ENCODE measurements around the gene MAP7D2.

The MAP7D2 gene

GRCh38 chrX:20112022-20112774, 4.5 kb downstream of the MAP7D2 start:
- no peak for DNase-seq (ENCODE audit: low spot score)

- DNase-seq (ENCODE audit: low spot score) = no peak
Measured at GRCh38 chrX:20111271-20111670, 5.4 kb downstream of the MAP7D2 start.

- no peak for DNase-seq (ENCODE audit: low spot score)
Measured at GRCh38 chrX:20101934-20102581, 14.6 kb downstream of the MAP7D2 start.

- no peak for DNase-seq (ENCODE audit: low spot score)
Measured at GRCh38 chrX:20091499-20091898, 25.2 kb downstream of the MAP7D2 start.

- no peak for DNase-seq (ENCODE audit: low spot score)
Measured at GRCh38 chrX:20089845-20090244, 26.9 kb downstream of the MAP7D2 start.

- no peak for DNase-seq (ENCODE audit: low spot score)
Measured at GRCh38 chrX:20080277-20080676, 36.4 kb downstream of the MAP7D2 start.

- DNase-seq (ENCODE audit: low spot score) = no peak
Measured at GRCh38 chrX:20071511-20072079, 45.1 kb downstream of the MAP7D2 start.

GRCh38 chrX:20067709-20068561, 48.8 kb downstream of the MAP7D2 start:
- no peak for DNase-seq (ENCODE audit: low spot score)

- DNase-seq (ENCODE audit: low spot score) = no peak
Measured at GRCh38 chrX:20066968-20067708, 49.6 kb downstream of the MAP7D2 start.

- DNase-seq (ENCODE audit: low spot score) = no peak
Measured at GRCh38 chrX:20063716-20064351, 52.9 kb downstream of the MAP7D2 start.

- no peak for DNase-seq (ENCODE audit: low spot score)
Measured at GRCh38 chrX:20063153-20063552, 53.6 kb downstream of the MAP7D2 start.

GRCh38 chrX:20061855-20062254, 54.9 kb downstream of the MAP7D2 start:
- no peak for DNase-seq (ENCODE audit: low spot score)

GRCh38 chrX:20060961-20061748, 55.6 kb downstream of the MAP7D2 start:
- no peak for DNase-seq (ENCODE audit: low spot score)

GRCh38 chrX:20059467-20060128, 57.1 kb downstream of the MAP7D2 start:
- DNase-seq (ENCODE audit: low spot score) = no peak

- no peak for DNase-seq (ENCODE audit: low spot score)
Measured at GRCh38 chrX:20057479-20057878, 59.2 kb downstream of the MAP7D2 start.

- DNase-seq (ENCODE audit: low spot score) = no peak
Measured at GRCh38 chrX:20056704-20057103, 60.0 kb downstream of the MAP7D2 start.

GRCh38 chrX:20053537-20053936, 63.2 kb downstream of the MAP7D2 start:
- no peak for DNase-seq (ENCODE audit: low spot score)

GRCh38 chrX:20046864-20047263, 69.8 kb downstream of the MAP7D2 start:
- DNase-seq (ENCODE audit: low spot score) = no peak

GRCh38 chrX:20046223-20046622, 70.5 kb downstream of the MAP7D2 start:
- peak; percentile 31 for DNase-seq (ENCODE audit: low spot score)

GRCh38 chrX:20042221-20042620, 74.5 kb downstream of the MAP7D2 start:
- no peak for DNase-seq (ENCODE audit: low spot score)
